ENCODE results near the gene IGFL3. TPM values are rescaled to one million over a fixed set of nuclear protein-coding genes. Genes with fewer than 3 reads are reported as not detected.
A peak's percentile ranks its signal among the peaks of the same experiment; 100 is the strongest.

Gene IGFL3
- total and polyA plus RNA-seq, 2 of the 13 experiments (the other 11 are each of a cell fraction or from before 2014, with no cell fraction given) = not detected

DNA sequence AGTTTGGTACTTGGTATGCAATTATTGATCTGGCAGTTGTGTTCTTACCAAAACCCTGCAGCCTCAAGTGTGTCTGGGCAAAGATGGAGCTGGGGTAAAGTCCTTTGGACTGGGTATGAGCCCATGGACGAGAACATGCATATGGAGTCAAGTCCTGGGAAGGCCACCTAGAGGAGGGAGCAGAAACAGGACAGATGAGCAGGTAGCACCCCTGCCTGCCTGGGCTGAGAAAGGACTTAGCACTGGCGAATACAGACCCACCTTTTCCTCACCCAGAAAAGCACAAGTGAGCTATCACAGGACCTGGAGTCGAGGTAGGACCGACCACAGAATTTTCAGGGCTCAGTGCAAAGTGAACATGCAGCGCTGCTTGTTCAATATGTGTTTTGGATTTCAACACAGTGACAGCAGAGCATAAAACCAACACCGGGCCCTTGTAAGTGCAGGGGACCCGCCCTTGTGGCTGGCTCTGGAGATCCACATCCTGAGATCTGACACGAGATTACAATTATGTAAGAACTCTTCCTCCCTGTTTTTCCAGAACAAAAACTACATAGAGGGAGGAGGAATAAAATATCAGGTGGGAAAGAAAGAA, 49.5 kb upstream of the IGFL3 start:
- FAIRE-seq = no peak
- no peak overlapping the region for H3K27ac ChIP-seq (ENCODE audit: extremely low read length, insufficient read depth, low read length)
- intact Hi-C loops (cut with micrococcal nuclease; ENCODE audit: unreplicated experiment) = no loop called here
- ChIA-PET POLR2A (no interaction called here), CTCF (ENCODE audit: low intra/inter-chr PET ratio, low total read pairs) (no interaction called here)
- no peaks in the 10 kb centered on the region for H3K36me3 ChIP-seq (replicated peaks in 1 of 2; ENCODE audit: control insufficient read depth in 1 of 2, insufficient read depth in 2 of 2, low read length in 2 of 2)
- 0% methylated on average over 7 of the region's 8 CpGs for WGBS (ENCODE audit: low lambda C conversion rate)
- H3K27me3 ChIP-seq (ENCODE audit: control insufficient read depth in 1 of 2, insufficient read depth in 2 of 2, low read length in 2 of 2) = no peaks in the 10 kb centered on the region
- H3K4me1 ChIP-seq (ENCODE audit: insufficient read depth, low read length) = no peaks in the 10 kb centered on the region
- no peaks in the 10 kb centered on the region for H4K20me1 ChIP-seq (ENCODE audit: insufficient read depth, low read length)
- H3K9me3 ChIP-seq (ENCODE audit: low read length) = no peaks in the 10 kb centered on the region
- H2AFZ ChIP-seq (ENCODE audit: low read length) = no peak overlapping the region
- H3K4me2 ChIP-seq (ENCODE audit: low read depth, low read length) = no peak overlapping the region
- in situ Hi-C loops (cut with HindIII; ENCODE audit: extremely low pct_ligation_motif_present, low pct_unique_long_range_greater_than_20kb) = no loop called here
- no peaks in the 10 kb centered on the region for H3K79me2 ChIP-seq (ENCODE audit: insufficient read depth, low read length)
- TF ChIP-seq ZBTB7A (CRISPR knock-in tag; IDR thresholded peaks at IDR 0.05) = no peak
- no peak for TF ChIP-seq FOXJ3 (CRISPR knock-in tag; IDR thresholded peaks at IDR 0.05; ENCODE audit: borderline replicate concordance)
- no peak for TF ChIP-seq YY1 (IDR thresholded peaks at IDR 0.05; ENCODE audit: insufficient read depth, insufficient replicate concordance, low read depth, low read length)
- TF ChIP-seq ZNF598 (CRISPR knock-in tag; IDR thresholded peaks at IDR 0.05; ENCODE audit: borderline replicate concordance) = no peak
- no peak for TF ChIP-seq CHD2 (IDR thresholded peaks at IDR 0.05; ENCODE audit: low read depth, low read length)
- no peak for TF ChIP-seq TBP (CRISPR knock-in tag; IDR thresholded peaks at IDR 0.05)
- TF ChIP-seq, protein P1, sequence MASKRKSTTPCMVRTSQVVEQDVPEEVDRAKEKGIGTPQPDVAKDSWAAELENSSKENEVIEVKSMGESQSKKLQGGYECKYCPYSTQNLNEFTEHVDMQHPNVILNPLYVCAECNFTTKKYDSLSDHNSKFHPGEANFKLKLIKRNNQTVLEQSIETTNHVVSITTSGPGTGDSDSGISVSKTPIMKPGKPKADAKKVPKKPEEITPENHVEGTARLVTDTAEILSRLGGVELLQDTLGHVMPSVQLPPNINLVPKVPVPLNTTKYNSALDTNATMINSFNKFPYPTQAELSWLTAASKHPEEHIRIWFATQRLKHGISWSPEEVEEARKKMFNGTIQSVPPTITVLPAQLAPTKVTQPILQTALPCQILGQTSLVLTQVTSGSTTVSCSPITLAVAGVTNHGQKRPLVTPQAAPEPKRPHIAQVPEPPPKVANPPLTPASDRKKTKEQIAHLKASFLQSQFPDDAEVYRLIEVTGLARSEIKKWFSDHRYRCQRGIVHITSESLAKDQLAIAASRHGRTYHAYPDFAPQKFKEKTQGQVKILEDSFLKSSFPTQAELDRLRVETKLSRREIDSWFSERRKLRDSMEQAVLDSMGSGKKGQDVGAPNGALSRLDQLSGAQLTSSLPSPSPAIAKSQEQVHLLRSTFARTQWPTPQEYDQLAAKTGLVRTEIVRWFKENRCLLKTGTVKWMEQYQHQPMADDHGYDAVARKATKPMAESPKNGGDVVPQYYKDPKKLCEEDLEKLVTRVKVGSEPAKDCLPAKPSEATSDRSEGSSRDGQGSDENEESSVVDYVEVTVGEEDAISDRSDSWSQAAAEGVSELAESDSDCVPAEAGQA (IDR thresholded peaks at IDR 0.05; ENCODE audit: low read depth) = no peak
- TF ChIP-seq, protein P1 (CRISPR knock-in tag; IDR thresholded peaks at IDR 0.05; ENCODE audit: borderline replicate concordance) = no peak
- no peak for TF ChIP-seq SMYD3 (CRISPR knock-in tag; IDR thresholded peaks at IDR 0.05)
- no peak for TF ChIP-seq ZNF510 (CRISPR knock-in tag; IDR thresholded peaks at IDR 0.05; ENCODE audit: low read depth)
- TF ChIP-seq ZNF367 (CRISPR knock-in tag; IDR thresholded peaks at IDR 0.05; ENCODE audit: borderline replicate concordance) = no peak
- TF ChIP-seq NFRKB (IDR thresholded peaks at IDR 0.05) = no peak
- TF ChIP-seq SMC3 (IDR thresholded peaks at IDR 0.05; ENCODE audit: low read length) = no peak
- TF ChIP-seq RFX1 (IDR thresholded peaks at IDR 0.05) = no peak
- no peak overlapping the region for H3K9ac ChIP-seq (ENCODE audit: insufficient read depth, low read depth, low read length)
- peak; percentile 67 for ATAC-seq
- DNase-seq (ENCODE audit: low spot score) = no peak
- no peak overlapping the region for H3K4me3 ChIP-seq (replicated peaks in 1 of 3; ENCODE audit: insufficient read depth in 1 of 3, low read depth in 2 of 3, low read length in 3 of 3)
- BruUV-seq (replicated peaks) = no TSS peak

All from HepG2 (cell line).